Measurements from ENCODE around the gene TMEM63A.

TMEM63A gene

DNA sequence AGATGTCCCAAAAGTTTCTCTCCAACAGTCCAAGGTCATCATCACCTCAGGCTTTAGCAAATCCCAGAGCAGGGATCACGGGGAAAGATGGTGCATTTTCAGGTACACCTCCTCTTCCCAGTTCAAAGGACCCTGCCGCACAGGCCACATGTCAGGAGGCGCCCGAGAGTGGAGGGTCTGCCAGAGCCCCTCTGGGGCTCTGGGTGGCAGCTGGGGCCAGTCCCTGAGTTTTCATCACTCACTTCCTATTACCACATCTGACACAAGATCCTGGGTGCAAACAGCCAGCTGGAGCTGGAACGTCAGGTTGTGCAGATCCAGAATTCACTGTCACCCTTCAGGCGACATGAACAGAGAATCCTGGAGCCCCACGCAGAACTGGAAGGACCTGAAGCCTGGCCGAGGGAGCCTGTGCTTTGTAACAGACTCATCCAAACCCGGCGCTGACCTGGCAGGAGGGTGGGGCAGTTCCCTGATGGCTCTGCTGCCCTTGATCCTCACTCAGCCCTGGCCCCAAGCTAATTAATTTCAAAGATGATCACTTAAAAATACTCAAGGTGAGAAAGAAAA lies 8.8 kb downstream of the TMEM63A start:
- Histone ChIP-seq H3K9me3 (ENCODE audit: insufficient read depth, low read depth, low read length) (no peaks in the 10 kb centered on the region), H3K4me3 (ENCODE audit: low read length) (no peak overlapping the region), H3K4me1 (ENCODE audit: insufficient read depth, low read length) (no peaks in the 10 kb centered on the region), H3K27me3 (ENCODE audit: insufficient read depth, low read length) (no peaks in the 10 kb centered on the region), H3K36me3 (ENCODE audit: insufficient read depth, low read length) (peaks cover 67% of the 10 kb centered on the region), H3K27ac (ENCODE audit: low read depth, low read length) (no peak overlapping the region), H3K9ac (ENCODE audit: low read depth, low read length) (no peak overlapping the region)
- WGBS: 93% methylated on average over 10 of the region's 10 CpGs

DNA sequence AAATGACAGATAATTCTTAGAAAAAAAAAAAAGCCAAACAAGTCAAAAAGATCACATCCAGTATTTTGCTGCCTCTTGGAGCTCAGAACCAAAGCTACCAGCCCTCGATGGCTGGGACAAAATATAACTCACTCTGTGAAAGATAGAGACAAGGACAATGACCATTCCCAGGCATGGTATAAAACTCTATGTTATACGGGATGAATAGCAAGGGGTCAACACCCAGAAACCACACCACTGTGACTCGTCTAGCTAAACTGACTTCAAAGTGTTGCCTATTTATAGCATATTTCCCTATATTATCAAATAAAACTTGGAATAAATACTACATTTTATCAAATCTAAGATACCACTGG lies 10.1 kb downstream of the TMEM63A start:
- WGBS: 90% methylated on average over 3 of the region's 3 CpGs
- Histone ChIP-seq H3K36me3 (ENCODE audit: insufficient read depth, low read length) (peaks cover 74% of the 10 kb centered on the region), H3K27me3 (ENCODE audit: insufficient read depth, low read length) (no peaks in the 10 kb centered on the region), H3K27ac (ENCODE audit: low read depth, low read length) (no peak overlapping the region), H3K9ac (ENCODE audit: low read depth, low read length) (no peak overlapping the region), H3K4me3 (ENCODE audit: low read length) (no peak overlapping the region), H3K9me3 (ENCODE audit: insufficient read depth, low read depth, low read length) (no peaks in the 10 kb centered on the region), H3K4me1 (ENCODE audit: insufficient read depth, low read length) (no peaks in the 10 kb centered on the region)

DNA sequence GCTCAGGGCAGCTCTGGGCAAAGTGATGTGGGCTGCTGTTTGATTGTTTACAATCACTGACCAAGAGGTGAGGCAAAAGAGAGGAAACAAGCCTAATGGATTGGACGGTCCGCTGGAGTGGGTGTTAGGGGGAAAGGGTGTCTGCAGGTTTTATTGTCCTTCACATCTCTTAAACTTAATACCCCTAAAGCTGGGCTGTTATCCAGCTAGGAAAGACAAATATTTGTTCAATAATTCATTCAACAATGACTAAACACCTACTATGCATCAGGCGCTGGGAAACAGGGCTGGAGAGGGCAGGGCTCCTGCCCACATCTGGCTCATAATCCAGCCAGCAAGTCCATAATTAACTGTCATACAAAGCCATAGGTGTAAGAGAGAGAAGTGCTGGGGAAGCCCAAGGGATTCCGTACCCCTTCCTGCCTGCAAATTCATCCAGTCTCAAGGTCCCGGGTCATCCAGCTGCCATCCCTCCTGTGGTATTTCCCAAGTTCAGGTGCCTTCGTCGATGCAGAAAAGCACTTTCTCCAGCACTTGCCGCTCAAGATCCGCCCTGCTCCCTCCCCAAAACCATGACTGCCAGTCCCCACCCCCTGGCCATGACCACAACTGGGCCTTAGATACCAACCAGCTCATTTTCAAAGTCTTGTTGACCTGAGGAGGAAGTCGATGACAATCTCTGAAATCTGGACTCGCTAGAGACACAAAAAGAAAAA lies 10.7 kb downstream of the TMEM63A start:
- no peak overlapping the region for H3K4me3 ChIP-seq (ENCODE audit: low read length)
- 78% methylated on average over 10 of the region's 11 CpGs for WGBS

DNA sequence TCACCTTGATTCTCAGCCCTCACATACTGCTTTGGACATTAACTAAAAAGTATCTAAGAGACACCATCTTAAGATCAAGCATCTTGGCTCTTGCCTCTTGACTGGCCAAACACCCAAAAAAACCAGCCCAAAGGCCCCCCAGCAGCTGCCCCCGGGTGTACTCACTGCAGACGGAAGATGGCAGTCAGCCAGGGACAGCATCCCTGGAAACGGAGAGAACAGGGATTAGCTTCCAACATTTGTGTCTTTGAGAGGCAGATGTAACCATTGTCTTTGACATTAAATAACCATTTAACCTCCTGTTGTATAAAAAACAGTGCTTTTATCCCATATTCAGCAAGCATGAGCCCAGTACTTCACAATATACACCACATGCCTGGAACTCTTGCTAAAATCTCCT lies 11.3 kb downstream of the TMEM63A start:
- WGBS: 87% methylated on average over 3 of the region's 3 CpGs
- no peaks in the 10 kb centered on the region for H3K27me3 ChIP-seq (ENCODE audit: insufficient read depth, low read length)
- H3K9ac ChIP-seq (ENCODE audit: low read depth, low read length): no peak overlapping the region
- peaks cover 78% of the 10 kb centered on the region for H3K36me3 ChIP-seq (ENCODE audit: insufficient read depth, low read length)
- no peaks in the 10 kb centered on the region for H3K9me3 ChIP-seq (ENCODE audit: insufficient read depth, low read depth, low read length)
- no peaks in the 10 kb centered on the region for H3K4me1 ChIP-seq (ENCODE audit: insufficient read depth, low read length)
- H3K27ac ChIP-seq (ENCODE audit: low read depth, low read length): no peak overlapping the region
- no peak overlapping the region for H3K4me3 ChIP-seq (ENCODE audit: low read length)

More for the DNA sequence above, 10.7 kb downstream of the TMEM63A start:
- peaks cover 76% of the 10 kb centered on the region for H3K36me3 ChIP-seq (ENCODE audit: insufficient read depth, low read length)
- no peak overlapping the region for H3K9ac ChIP-seq (ENCODE audit: low read depth, low read length)
- H3K27ac ChIP-seq (ENCODE audit: low read depth, low read length): no peak overlapping the region
- no peaks in the 10 kb centered on the region for H3K27me3 ChIP-seq (ENCODE audit: insufficient read depth, low read length)
- no peaks in the 10 kb centered on the region for H3K9me3 ChIP-seq (ENCODE audit: insufficient read depth, low read depth, low read length)
- H3K4me1 ChIP-seq (ENCODE audit: insufficient read depth, low read length): no peaks in the 10 kb centered on the region

DNA sequence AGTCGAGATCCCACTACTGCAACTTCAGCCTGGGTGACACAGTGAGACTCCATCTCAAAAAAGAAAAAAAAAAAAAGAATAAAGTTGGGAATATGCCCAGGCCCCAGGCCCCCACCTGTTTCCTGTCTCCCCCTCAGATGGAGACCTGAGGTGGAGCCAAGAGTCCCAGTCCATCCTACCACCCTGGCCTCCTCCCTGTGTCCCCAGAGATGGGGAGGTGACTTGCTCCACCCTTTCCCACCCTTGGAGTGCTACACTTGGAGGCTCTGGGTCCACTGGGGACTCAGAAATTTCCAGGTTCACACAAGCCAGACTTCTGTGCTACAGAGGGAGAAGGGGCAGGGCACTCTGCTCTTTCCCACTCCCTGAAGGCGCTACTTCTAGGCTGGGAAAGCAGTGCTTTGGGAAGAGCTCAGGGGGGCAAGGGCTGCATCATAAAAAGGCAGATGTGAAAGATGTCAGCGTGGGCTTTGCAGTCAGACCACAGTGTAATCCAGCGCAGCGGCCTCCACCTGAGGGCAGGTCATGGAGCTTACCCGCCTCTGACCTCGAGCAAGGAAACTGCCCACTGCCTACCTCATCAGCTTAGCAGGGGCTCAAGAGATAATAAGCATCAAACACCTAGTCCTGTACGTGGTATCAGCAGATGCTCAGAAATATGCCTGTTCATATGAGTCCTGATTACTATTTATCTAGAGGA lies 13.4 kb downstream of the TMEM63A start:
- H3K27ac ChIP-seq (ENCODE audit: low read depth, low read length): no peak overlapping the region
- no peaks in the 10 kb centered on the region for H3K4me1 ChIP-seq (ENCODE audit: insufficient read depth, low read length)
- H3K36me3 ChIP-seq (ENCODE audit: insufficient read depth, low read length): peaks cover 87% of the 10 kb centered on the region
- no peaks in the 10 kb centered on the region for H3K27me3 ChIP-seq (ENCODE audit: insufficient read depth, low read length)
- WGBS: 90% methylated on average over 8 of the region's 8 CpGs
- H3K4me3 ChIP-seq (ENCODE audit: low read length): no peak overlapping the region
- no peak overlapping the region for H3K9ac ChIP-seq (ENCODE audit: low read depth, low read length)
- no peaks in the 10 kb centered on the region for H3K9me3 ChIP-seq (ENCODE audit: insufficient read depth, low read depth, low read length)

DNA sequence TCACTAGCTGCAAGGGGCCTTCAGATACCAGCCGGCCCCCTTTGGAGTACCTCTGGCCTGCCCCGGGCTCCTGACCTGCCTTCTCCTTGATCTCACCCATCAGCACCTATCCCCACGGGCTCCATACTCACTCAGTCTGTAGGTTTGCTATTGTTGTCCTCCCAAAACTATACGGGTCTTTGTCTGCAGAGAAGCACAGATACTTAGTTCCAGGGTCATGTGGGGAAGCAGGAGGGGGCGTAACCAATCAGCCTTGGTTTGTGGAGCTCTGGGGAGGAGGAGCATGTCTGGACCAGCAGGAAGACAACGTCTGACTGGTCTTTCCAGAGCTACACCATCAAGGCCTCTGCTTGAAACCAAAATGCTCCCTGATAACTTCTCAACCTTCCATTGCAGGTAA lies 15.2 kb downstream of the TMEM63A start:
- no peak overlapping the region for H3K4me3 ChIP-seq (ENCODE audit: low read length)
- H3K27ac ChIP-seq (ENCODE audit: low read depth, low read length): no peak overlapping the region
- no peaks in the 10 kb centered on the region for H3K27me3 ChIP-seq (ENCODE audit: insufficient read depth, low read length)
- H3K9me3 ChIP-seq (ENCODE audit: insufficient read depth, low read depth, low read length): no peaks in the 10 kb centered on the region
- no peaks in the 10 kb centered on the region for H3K4me1 ChIP-seq (ENCODE audit: insufficient read depth, low read length)
- H3K36me3 ChIP-seq (ENCODE audit: insufficient read depth, low read length): peaks cover 87% of the 10 kb centered on the region
- 77% methylated on average over 6 of the region's 6 CpGs for WGBS
- no peak overlapping the region for H3K9ac ChIP-seq (ENCODE audit: low read depth, low read length)

DNA sequence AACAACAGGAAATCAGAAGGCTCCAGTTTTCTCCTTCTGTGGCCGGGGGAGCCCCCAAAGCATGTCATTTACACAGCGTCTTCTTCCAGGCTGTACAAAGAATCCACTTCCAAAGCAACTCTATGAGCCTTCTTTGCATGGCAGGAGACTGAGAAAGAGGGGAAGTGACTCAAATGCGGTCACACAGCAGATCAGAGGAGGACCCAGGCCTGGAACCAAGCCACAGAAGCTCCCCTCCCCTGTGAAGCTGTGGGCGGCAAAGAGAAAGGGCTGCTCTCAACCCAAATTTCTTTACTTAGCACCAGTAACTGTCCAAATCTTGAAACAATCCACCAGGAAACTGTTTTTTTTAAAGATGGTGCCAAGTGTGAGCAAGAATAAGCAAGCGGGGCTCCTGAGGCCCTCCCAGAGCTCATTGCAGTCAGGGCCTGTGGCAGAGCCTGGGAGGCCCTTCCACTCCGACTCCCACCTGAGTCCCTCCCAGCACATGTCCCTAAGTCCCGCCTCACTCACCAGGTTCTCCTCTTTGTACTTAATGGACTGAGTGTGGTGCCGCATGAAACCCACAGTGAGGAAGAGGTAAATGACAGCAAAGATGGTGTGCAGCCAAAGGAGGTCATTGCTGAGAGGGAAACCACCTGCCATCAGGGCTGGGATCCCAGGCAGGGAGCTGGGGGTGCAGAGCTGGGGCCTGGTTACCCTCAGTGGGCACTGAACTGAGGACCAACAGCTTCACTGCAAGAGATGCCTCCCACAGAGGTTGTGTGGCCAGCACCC lies 15.9 kb downstream of the TMEM63A start:
- H3K9me3 ChIP-seq (ENCODE audit: insufficient read depth, low read depth, low read length): no peaks in the 10 kb centered on the region
- peaks cover 87% of the 10 kb centered on the region for H3K36me3 ChIP-seq (ENCODE audit: insufficient read depth, low read length)
- no peak overlapping the region for H3K9ac ChIP-seq (ENCODE audit: low read depth, low read length)
- no peak overlapping the region for H3K4me3 ChIP-seq (ENCODE audit: low read length)
- H3K27me3 ChIP-seq (ENCODE audit: insufficient read depth, low read length): no peaks in the 10 kb centered on the region
- no peak overlapping the region for H3K27ac ChIP-seq (ENCODE audit: low read depth, low read length)
- 83% methylated on average over 8 of the region's 8 CpGs for WGBS
- H3K4me1 ChIP-seq (ENCODE audit: insufficient read depth, low read length): no peaks in the 10 kb centered on the region

DNA sequence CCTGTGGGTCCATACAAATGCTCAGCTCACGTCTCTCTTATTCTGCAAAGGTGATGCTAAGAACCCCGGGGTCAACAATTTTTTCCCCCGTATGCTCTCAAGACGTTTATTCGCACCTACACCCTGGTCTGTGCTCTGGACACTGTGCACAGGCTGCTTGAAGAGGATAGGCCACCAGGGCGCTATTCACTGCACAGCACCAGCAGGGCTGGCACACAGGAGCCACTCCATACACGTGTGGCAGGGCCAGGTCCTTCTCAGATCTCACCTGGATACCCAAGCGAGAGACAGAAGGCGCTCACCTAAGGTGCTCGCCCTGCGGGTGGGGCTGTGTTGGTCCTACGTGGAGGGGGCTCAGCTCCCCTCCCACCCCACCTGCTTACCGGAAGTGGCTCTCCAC lies 16.7 kb downstream of the TMEM63A start:
- no peak overlapping the region for H3K4me3 ChIP-seq (ENCODE audit: low read length)
- H3K36me3 ChIP-seq (ENCODE audit: insufficient read depth, low read length): peaks cover 87% of the 10 kb centered on the region
- H3K4me1 ChIP-seq (ENCODE audit: insufficient read depth, low read length): no peaks in the 10 kb centered on the region
- WGBS: 93% methylated on average over 13 of the region's 13 CpGs
- H3K9me3 ChIP-seq (ENCODE audit: insufficient read depth, low read depth, low read length): no peaks in the 10 kb centered on the region
- H3K27me3 ChIP-seq (ENCODE audit: insufficient read depth, low read length): no peaks in the 10 kb centered on the region
- no peak overlapping the region for H3K9ac ChIP-seq (ENCODE audit: low read depth, low read length)
- H3K27ac ChIP-seq (ENCODE audit: low read depth, low read length): no peak overlapping the region

DNA sequence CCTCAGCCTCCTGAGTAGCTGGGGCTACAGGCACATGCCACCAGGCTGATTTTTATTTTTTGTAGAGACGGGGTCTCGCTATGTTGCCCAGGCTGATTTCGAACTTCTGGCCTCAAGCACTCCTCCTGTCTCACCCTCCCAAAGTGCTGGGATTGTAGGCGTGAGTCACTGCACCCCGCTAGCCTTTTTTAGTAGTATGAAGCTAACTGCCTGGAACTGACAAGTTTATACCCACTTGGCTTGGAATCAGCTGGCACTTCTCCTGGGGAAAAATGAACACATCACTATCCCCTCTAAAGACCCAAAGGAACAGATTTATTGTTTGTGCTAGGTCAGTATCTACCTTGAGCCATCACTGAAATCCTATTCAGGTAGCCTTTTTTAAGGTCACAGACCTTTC lies 19.0 kb downstream of the TMEM63A start:
- 98% methylated on average over 5 of the region's 5 CpGs for WGBS
- H3K4me3 ChIP-seq (ENCODE audit: low read length): no peak overlapping the region
- no peaks in the 10 kb centered on the region for H3K9me3 ChIP-seq (ENCODE audit: insufficient read depth, low read depth, low read length)
- H3K27ac ChIP-seq (ENCODE audit: low read depth, low read length): no peak overlapping the region
- no peaks in the 10 kb centered on the region for H3K4me1 ChIP-seq (ENCODE audit: insufficient read depth, low read length)
- no peak overlapping the region for H3K9ac ChIP-seq (ENCODE audit: low read depth, low read length)
- peaks cover 89% of the 10 kb centered on the region for H3K36me3 ChIP-seq (ENCODE audit: insufficient read depth, low read length)
- H3K27me3 ChIP-seq (ENCODE audit: insufficient read depth, low read length): no peaks in the 10 kb centered on the region

DNA sequence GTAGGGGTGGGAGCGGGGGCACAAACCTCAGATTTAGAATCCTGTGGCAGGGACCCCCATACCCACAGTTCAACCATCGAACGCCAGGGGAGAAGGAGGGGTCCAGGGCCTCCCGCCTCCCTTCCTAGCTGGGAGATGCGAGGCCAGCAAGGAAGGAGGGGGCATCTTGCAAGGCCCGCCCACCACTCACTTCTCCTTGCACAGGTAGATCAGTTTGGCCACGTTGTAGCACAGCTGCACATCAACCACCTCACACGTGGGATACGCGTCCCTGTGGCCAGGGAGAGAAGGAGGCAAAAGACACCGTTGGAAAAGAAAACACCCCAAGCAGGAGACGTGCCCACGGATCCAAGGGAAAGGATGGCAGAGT lies 19.6 kb downstream of the TMEM63A start:
- no peaks in the 10 kb centered on the region for H3K9me3 ChIP-seq (ENCODE audit: insufficient read depth, low read depth, low read length)
- H3K9ac ChIP-seq (ENCODE audit: low read depth, low read length): no peak overlapping the region
- H3K36me3 ChIP-seq (ENCODE audit: insufficient read depth, low read length): peaks cover 88% of the 10 kb centered on the region
- no peaks in the 10 kb centered on the region for H3K27me3 ChIP-seq (ENCODE audit: insufficient read depth, low read length)
- 94% methylated on average over 12 of the region's 13 CpGs for WGBS
- H3K27ac ChIP-seq (ENCODE audit: low read depth, low read length): no peak overlapping the region
- no peaks in the 10 kb centered on the region for H3K4me1 ChIP-seq (ENCODE audit: insufficient read depth, low read length)
- H3K4me3 ChIP-seq (ENCODE audit: low read length): no peak overlapping the region

Data from HUES64 (cell line).